Subcutaneous adipose tissue (tissue), 4 donors: ENCODE data around the gene DCC. TPM values are rescaled to one million over a fixed set of nuclear protein-coding genes. Genes with fewer than 3 reads are reported as not detected.

Experiments used
- total RNA-seq, 4 donors: library from RNA; depleted of rRNA; stranded (reverse); fragments of >200 nt; gene quantifications; one replicate each; pipeline ENCODE4 v1.1.0, GENCODE V29; 2016
- TF ChIP-seq, protein P1 (sequence below): fragments of 450-650 bp; IDR thresholded peaks from one replicate; pipeline ENCODE4 v1.5.1; 2016; ENCODE audit warnings: low read depth, mild to moderate bottlenecking, control low read depth, antibody characterized with exemption, moderate library complexity

DCC gene
- total RNA-seq, 4 donors from 2014 or later = not detected

DNA sequence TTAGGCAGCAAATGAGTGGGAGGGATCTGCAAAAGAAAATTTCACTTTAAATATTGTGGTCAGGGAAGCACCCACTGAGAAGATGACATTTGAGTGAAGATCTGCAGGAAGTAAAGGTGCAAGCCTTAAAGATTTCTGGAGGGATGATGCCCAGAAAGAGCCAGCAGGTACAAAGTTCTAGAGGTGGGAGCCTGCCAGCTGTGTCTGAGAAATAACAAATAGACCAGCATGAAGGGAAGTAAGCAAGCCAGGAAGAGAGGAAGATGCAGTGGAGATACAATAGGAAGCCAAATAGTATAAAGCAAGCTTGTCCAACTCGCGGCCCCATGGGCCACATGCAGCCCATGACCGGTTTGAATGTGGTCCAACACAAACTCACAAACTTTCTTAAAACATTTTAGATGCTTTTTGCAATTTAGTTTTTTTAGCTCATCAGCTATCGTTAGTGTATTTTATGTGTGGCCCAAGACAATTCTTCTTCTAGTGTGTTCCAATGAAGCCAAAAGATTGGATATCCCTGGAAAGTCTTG is 489.9 kb downstream of the DCC start:
- TF ChIP-seq, protein P1, sequence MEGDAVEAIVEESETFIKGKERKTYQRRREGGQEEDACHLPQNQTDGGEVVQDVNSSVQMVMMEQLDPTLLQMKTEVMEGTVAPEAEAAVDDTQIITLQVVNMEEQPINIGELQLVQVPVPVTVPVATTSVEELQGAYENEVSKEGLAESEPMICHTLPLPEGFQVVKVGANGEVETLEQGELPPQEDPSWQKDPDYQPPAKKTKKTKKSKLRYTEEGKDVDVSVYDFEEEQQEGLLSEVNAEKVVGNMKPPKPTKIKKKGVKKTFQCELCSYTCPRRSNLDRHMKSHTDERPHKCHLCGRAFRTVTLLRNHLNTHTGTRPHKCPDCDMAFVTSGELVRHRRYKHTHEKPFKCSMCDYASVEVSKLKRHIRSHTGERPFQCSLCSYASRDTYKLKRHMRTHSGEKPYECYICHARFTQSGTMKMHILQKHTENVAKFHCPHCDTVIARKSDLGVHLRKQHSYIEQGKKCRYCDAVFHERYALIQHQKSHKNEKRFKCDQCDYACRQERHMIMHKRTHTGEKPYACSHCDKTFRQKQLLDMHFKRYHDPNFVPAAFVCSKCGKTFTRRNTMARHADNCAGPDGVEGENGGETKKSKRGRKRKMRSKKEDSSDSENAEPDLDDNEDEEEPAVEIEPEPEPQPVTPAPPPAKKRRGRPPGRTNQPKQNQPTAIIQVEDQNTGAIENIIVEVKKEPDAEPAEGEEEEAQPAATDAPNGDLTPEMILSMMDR = no peak

DNA sequence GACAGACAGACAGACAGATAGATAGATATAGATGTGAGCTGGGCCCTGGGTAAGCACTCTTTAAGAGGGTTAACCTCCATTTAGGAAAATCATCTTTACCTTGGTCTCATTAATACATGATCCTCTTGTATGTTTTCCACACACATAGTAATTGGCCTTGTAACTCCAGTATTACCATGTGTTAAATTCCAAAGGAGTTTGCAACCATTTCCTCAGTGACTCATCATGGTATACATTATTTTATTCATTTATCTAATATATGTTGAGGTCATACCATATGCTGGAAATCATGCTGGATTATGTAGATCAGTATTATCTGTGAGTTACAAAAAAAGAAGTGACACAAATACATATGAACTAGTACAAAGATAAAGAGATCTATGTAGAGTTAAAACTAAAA is 504.3 kb downstream of the DCC start:
- TF ChIP-seq, protein P1 = no peak

DNA sequence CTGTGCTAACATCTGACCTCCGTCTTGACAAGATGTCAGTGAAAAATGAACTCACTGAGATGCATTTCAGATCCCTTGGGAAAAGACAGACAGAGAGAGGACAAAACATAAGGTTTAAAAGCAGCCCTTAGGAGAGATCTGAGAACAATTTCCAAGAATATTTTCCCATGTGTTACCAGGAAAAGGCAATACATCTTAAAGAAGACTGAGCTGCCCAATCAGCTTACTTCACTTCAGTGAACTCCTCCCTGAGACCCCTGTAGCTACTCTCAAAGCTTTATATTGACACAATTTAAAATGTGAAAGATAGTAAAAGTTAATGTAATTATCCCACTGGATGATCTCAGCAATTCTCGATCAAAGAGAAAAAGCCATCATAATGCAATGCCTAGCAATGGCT is 505.0 kb downstream of the DCC start:
- TF ChIP-seq, protein P1 = no peak

DNA sequence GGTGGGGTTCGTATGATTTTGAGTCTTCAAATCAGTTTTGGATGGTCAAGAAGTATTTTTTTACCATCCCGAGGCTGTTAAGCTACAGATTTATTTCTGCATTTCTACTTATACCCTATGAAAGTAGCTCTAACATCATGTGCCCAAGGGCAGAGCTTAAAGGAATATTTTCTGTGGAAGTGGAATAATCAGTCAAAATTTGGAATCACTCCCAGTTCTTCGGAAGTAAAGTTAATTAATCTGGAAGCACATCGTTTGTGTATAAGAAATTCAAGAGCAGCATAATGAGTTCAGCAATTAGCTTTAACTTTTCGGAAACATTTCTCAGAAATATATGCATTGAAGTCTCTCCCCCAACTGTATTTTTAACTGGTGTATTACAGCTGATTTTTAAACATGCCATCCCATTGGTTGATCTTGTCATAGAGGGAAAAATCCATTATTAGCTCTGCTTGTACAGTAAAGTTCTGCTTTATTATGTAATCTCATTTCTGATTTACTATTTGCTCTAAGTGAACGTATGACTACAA is 510.1 kb downstream of the DCC start:
- TF ChIP-seq, protein P1 = no peak

DNA sequence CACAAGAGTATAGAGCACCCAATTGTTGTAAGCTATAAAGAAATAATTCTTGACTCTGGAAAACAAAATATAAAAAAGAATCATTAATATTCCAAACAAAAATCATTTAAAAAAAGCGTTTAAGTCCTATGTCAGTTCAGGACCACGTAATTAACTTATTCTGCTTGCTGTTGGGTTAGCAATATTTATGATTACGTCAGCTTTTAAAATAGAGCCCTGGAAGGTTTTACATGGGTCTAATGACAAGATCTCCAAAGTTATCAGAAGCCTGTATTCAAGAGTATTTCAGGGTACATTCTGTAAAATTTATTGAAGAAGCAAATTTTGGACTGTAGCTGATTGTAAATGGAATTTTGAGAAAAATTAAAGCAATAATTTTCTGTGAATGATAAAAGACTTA is 521.6 kb downstream of the DCC start:
- TF ChIP-seq, protein P1 = no peak

DNA sequence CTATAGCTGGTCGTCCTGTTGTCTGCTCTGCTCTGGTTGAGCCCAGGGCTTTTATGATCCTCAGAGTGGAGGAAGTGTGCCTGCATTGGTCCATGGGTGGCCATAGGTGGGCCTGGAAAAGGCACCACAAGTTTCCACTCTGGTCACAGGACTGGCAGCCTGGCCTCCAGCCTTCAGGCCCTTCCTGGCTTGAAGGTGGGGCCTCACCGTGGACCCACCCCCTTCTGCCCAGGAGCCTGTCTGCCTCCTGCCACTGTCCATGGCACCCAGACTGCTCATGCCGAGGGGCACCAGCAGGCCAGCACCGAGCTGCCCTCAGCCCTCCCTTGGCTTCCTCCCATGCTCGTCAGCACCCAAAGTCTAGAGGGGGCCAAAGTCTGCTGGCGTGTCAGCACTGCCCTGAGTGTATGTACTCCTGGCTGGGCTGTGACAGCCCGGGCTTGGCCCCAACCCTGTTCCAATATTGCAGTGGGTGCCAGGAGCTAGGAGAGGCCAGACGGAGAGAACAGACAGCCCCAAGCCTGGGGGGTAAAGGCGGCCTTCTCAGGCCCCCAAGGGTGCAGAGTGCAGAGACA is 529.4 kb downstream of the DCC start:
- TF ChIP-seq, protein P1 = no peak

DNA sequence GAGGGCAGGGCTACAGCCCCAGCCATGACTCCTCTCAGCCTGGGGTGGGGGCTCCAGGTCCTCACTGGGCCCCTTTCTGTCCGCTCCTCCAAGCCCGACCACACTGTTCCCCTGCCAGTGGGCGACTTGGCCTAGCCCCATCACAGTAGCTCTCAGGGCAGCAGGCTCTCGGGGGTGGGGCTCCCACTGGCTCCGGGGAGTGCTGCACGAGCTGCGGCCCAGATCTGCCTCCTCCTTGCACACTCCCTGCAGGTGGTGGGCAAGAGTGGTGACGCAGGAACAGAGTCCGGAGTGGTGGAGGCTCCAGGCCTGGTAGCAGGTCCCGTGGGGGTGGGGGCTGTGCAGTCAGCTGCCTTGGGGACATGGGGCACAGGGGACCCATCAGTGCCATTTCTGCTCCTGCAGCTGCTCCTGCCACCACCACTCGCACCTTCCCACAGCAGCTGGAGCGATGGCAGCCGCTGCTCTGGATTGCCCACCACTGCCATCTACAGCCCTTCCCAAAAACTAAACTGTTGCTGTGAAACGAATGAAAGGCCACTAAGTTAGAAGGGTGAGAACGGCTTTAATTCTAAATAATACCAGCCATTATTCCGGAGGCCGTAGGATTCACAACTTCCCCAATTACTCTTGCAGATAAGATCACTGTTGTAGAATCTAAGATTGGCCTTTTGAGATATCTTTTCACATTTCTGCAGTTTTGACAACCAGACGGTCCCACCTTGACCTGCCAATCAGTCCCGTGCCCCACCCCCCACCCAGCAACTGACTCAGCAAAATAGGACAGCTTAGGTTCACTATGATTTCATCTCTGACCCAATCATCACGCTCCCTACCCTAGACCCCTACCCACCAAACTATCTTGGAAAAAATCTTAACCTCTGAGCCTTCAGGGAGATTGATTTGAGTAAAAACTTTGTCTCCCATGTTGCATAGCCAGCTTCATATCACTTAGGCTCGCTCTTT is 530.2 kb downstream of the DCC start:
- TF ChIP-seq, protein P1 = no peak
